K562 (cell line): Measurements from ENCODE around the gene DENND5B. TPM values are rescaled to one million over a fixed set of nuclear protein-coding genes. Genes with fewer than 3 reads are reported as not detected.
A peak's percentile ranks its signal among the peaks of the same experiment; 100 is the strongest.

Experiments used
- ATAC-seq: fragments of 200-7000 bp; cut with Tn5 transposase; 3 replicates; pipeline ENCODE4 v1.9.1; 2020; ENCODE audit warnings: moderate library complexity
- BruUV-seq: library from RNA; stranded (reverse); fragments of 400-500 nt; replicated peaks from 2 replicates; lab custom pipeline; 2021; lab: Mats Ljungman, UMichigan
- CTCF ChIA-PET: fragments of 300-600 bp; formaldehyde crosslinking; extraction: SDS; loops from one replicate; lab custom pipeline; 2021; ENCODE audit warnings: low intra/inter-chr PET ratio; lab: Yijun Ruan, JAX
- POLR2A ChIA-PET: fragments of 300-600, 350-650 bp; sonication (Branson Sonifier 250); formaldehyde crosslinking; extraction: SDS; loops from one replicate; lab custom pipeline; 2021; ENCODE audit warnings: antibody characterized with exemption, inconsistent platforms; lab: Yijun Ruan, JAX
- DNase-seq, 4 experiments: peaks; one replicate each; pipeline versions ENCODE4 v3.0.0 to v3.0.0-alpha.2; 2011 to 2018; ENCODE audit warnings: low spot score in 3 of 4, mixed read lengths in 3 of 4; ENCODE audit errors: extremely low read depth in 1 of 4
- FAIRE-seq: peaks from 2 replicates; lab custom pipeline; 2011; peaks lifted over from hg19 to GRCh38; lab: Jason Lieb, UNC
- H2AFZ ChIP-seq: 2 replicates; pipeline ENCODE4 v1.6.0; 2011; ENCODE audit warnings: low read depth, low read length, control low read depth, inconsistent platforms
- H3K27ac ChIP-seq: fragments of 200-600 bp; 3 replicates; pipeline ENCODE4 v1.8.0; 2011; ENCODE audit warnings: low read depth, mild to moderate bottlenecking, control low read depth, inconsistent platforms, low read length, moderate library complexity, mixed read lengths; ENCODE audit errors: extremely low read depth
- H3K27me3 ChIP-seq, 2 experiments: fragments of 300-600 bp in 1 of 2; 2 replicates in 1 of 2; 3 replicates in 1 of 2; pipeline versions ENCODE4 v1.6.0 to v1.8.0; 2011; ENCODE audit warnings: inconsistent platforms in 2 of 2, low read length in 2 of 2, mild to moderate bottlenecking in 1 of 2, mixed read lengths in 1 of 2, moderate library complexity in 1 of 2; ENCODE audit not compliant: control insufficient read depth in 2 of 2, insufficient read depth in 2 of 2
- H3K36me3 ChIP-seq: fragments of 300-600 bp; 3 replicates; pipeline ENCODE4 v1.8.0; 2011; ENCODE audit warnings: mild to moderate bottlenecking, low read length, inconsistent platforms; ENCODE audit not compliant: control insufficient read depth, insufficient read depth
- H3K4me1 ChIP-seq, 2 experiments: fragments of 200-600 bp in 1 of 2; replicated peaks in 1 of 2; 2 replicates in 1 of 2; 3 replicates in 1 of 2; pipeline versions ENCODE4 v1.5.1 to v1.8.0; 2011; ENCODE audit warnings: inconsistent platforms in 2 of 2, low read length in 2 of 2, mild to moderate bottlenecking in 1 of 2, mixed read lengths in 1 of 2, moderate library complexity in 1 of 2; ENCODE audit not compliant: control insufficient read depth in 2 of 2, insufficient read depth in 2 of 2
- H3K4me2 ChIP-seq: 2 replicates; pipeline ENCODE4 v1.6.1; 2011; ENCODE audit warnings: low read length, control low read depth, inconsistent platforms, mixed read lengths; ENCODE audit not compliant: insufficient read depth
- H3K4me3 ChIP-seq: fragments of 200-600 bp; sonication (generic), shearing (Covaris generic); 2 replicates; pipeline ENCODE4 v1.5.1; 2016; ENCODE audit warnings: control low read depth, inconsistent platforms
- H3K79me2 ChIP-seq: fragments of 200-600 bp; 3 replicates; pipeline ENCODE4 v1.8.0; 2011; ENCODE audit warnings: low read length, inconsistent platforms; ENCODE audit not compliant: control insufficient read depth, insufficient read depth
- H3K9ac ChIP-seq, 2 experiments: 2 replicates each; pipeline versions ENCODE4 v1.6.0 to v1.6.1; 2011; ENCODE audit warnings: low read depth in 2 of 2, low read length in 2 of 2, control low read depth in 1 of 2, inconsistent platforms in 1 of 2, mild to moderate bottlenecking in 1 of 2, mixed read lengths in 1 of 2; ENCODE audit not compliant: insufficient read depth in 1 of 2
- H3K9me1 ChIP-seq: one replicate; pipeline ENCODE4 v1.6.0; 2011; ENCODE audit warnings: inconsistent platforms, mild to moderate bottlenecking, low read length, moderate library complexity; ENCODE audit not compliant: control insufficient read depth, insufficient read depth
- H3K9me3 ChIP-seq: replicated peaks from 2 replicates; pipeline ENCODE4 v1.5.1; 2011; ENCODE audit warnings: low read depth, low read length, inconsistent platforms; ENCODE audit not compliant: control insufficient read depth, insufficient read depth
- H4K20me1 ChIP-seq: replicated peaks from 2 replicates; pipeline ENCODE4 v1.6.1; 2011; ENCODE audit warnings: low read length, inconsistent platforms, mixed read lengths; ENCODE audit not compliant: control insufficient read depth, insufficient read depth
- BRF1 ChIP-seq: IDR thresholded peaks from 3 replicates; pipeline ENCODE4 v1.6.1; 2011; ENCODE audit warnings: borderline replicate concordance, mild to moderate bottlenecking; ENCODE audit not compliant: insufficient read length; ENCODE audit errors: extremely low read depth
- CREB1 ChIP-seq, 2 experiments: sonication (generic) in 1 of 2; formaldehyde crosslinking in 1 of 2; IDR thresholded peaks; 2 replicates each; pipeline versions ENCODE4 v1.6.1 to v1.8.0; 2012 to 2022; ENCODE audit warnings: inconsistent platforms in 1 of 2, mild to moderate bottlenecking in 1 of 2, missing genetic modification reagents in 1 of 2, moderate library complexity in 1 of 2
- FOXA3 ChIP-seq, 2 experiments: fragments of 450-650 bp in 1 of 2; sonication (generic) in 1 of 2; formaldehyde crosslinking; IDR thresholded peaks in 1 of 2; conservative IDR thresholded peaks in 1 of 2; 2 replicates each; pipeline versions ENCODE4 v1.4.0 to v1.8.0; 2020 to 2022; ENCODE audit warnings: mild to moderate bottlenecking in 2 of 2, missing genetic modification reagents in 1 of 2
- FOXP1 ChIP-seq: sonication (generic); formaldehyde crosslinking; IDR thresholded peaks from 2 replicates; pipeline ENCODE4 v1.8.0; 2022; ENCODE audit warnings: mild to moderate bottlenecking, missing genetic modification reagents
- FUS ChIP-seq: fragments of 200-400 bp; formaldehyde crosslinking; optimal IDR thresholded peaks from 2 replicates; pipeline ENCODE3; 2017; ENCODE audit warnings: low read depth, low read length
- GTF2A2 ChIP-seq: IDR thresholded peaks from 2 replicates; pipeline ENCODE4 v1.6.1; 2016; ENCODE audit warnings: mild to moderate bottlenecking, missing genetic modification characterization, missing compliant biosample characterization
- MAFF ChIP-seq: IDR thresholded peaks from 2 replicates; pipeline ENCODE4 v1.6.1; 2012; ENCODE audit warnings: low read length, improper control_type of control experiment
- MCM2 ChIP-seq: fragments of 450-650 bp; IDR thresholded peaks from 2 replicates; pipeline ENCODE4 v1.6.1; 2017; ENCODE audit warnings: low read depth, mild to moderate bottlenecking
- NFE2 ChIP-seq: IDR thresholded peaks from 2 replicates; pipeline ENCODE4 v1.6.1; 2014; ENCODE audit warnings: antibody characterized with exemption, low read depth
- NR2C1 ChIP-seq, 2 experiments: fragments of 450-650 bp; IDR thresholded peaks; 2 replicates each; pipeline ENCODE4 v1.6.1; 2017; ENCODE audit warnings: mild to moderate bottlenecking in 2 of 2, antibody characterized with exemption in 1 of 2, inconsistent platforms in 1 of 2, missing compliant biosample characterization in 1 of 2, missing genetic modification characterization in 1 of 2
- PTTG1 ChIP-seq: fragments of 450-650 bp; IDR thresholded peaks from 2 replicates; pipeline ENCODE4 v1.6.1; 2016; ENCODE audit warnings: low read depth, mild to moderate bottlenecking, missing genetic modification characterization, missing compliant biosample characterization
- TAF15 ChIP-seq: fragments of 200-400 bp; formaldehyde crosslinking; IDR thresholded peaks from 2 replicates; pipeline ENCODE4 v1.6.1; 2017; ENCODE audit warnings: mild to moderate bottlenecking, low read depth, low read length, moderate library complexity
- ZBED1 ChIP-seq: IDR thresholded peaks from 2 replicates; pipeline ENCODE4 v1.6.1; 2014
- ZNF316 ChIP-seq: fragments of 450-650 bp; IDR thresholded peaks from 2 replicates; pipeline ENCODE4 v1.6.1; 2016
- ZNF77 ChIP-seq: fragments of 250-450 bp; sonication (Bioruptor Pico); IDR thresholded peaks from 2 replicates; pipeline ENCODE4 v1.5.0; 2020
- WGBS: fragments of 100-300 bp; shearing (Covaris generic); methylation state at CpG from one replicate; pipeline ENCODE4 v1.1.6; 2016; ENCODE audit warnings: low coverage, mixed read lengths; ENCODE audit not compliant: insufficient coverage; ENCODE audit errors: missing lambda C conversion rate; 5-methylcytosine and 5-hydroxymethylcytosine counted together
- in situ Hi-C: fragments of 300-500 bp; cut with MboI; formaldehyde crosslinking; loops from 4 replicates; pipeline ENCODE4 v1.15.0; 2018; ENCODE audit warnings: inconsistent platforms, mixed read lengths
- intact Hi-C: fragments of 100-400 bp; cut with micrococcal nuclease; formaldehyde crosslinking; loops from 2 replicates; pipeline ENCODE4 v1.14.2; 2022
- polyA plus RNA-seq, 8 experiments: library from polyadenylated mRNA; depleted of rRNA in 4 of 8; stranded (reverse) in 5 of 8; unstranded in 3 of 8; fragments of >200 nt; fragmentation: Nextera tagmentation in 2 of 8; fragmentation: Illumina TruSeq in 1 of 8; extraction: Ambion mirVana in 2 of 8; extraction: Trizol in 1 of 8; gene quantifications; 2 replicates each; pipeline versions ENCODE4 v1.2.1 to v1.2.3, GENCODE V29; 2011 to 2014; ENCODE audit warnings: inconsistent platforms in 1 of 8, missing spikeins in 1 of 8
- total RNA-seq, 7 experiments: library from RNA; depleted of rRNA in 6 of 7; stranded (reverse); fragments of >200 nt in 6 of 7; fragmentation: Illumina TruSeq in 2 of 7; extraction: Trizol in 2 of 7; gene quantifications; 2 replicates each; pipeline versions ENCODE4 v1.2.1 to v1.2.3, GENCODE V29; 2011 to 2021; ENCODE audit warnings: low replicate concordance in 1 of 7
- TF ChIP-seq, protein P1 (sequence below), 3 experiments: fragments of 200-800 bp in 1 of 3; fragments of 250-450 bp in 1 of 3; fragments of 450-650 bp in 1 of 3; sonication (Bioruptor Pico) in 1 of 3; sonication (Bioruptor generic) in 1 of 3; formaldehyde crosslinking in 1 of 3; IDR thresholded peaks; 2 replicates each; pipeline versions ENCODE4 v1.6.1 to v1.8.0; 2016 to 2022; ENCODE audit warnings: mild to moderate bottlenecking in 2 of 3, missing genetic modification characterization in 2 of 3, missing compliant biosample characterization in 1 of 3, moderate library complexity in 1 of 3
- TF ChIP-seq, protein P2 (sequence below): sonication (generic); formaldehyde crosslinking; IDR thresholded peaks from 2 replicates; pipeline ENCODE4 v1.8.0; 2023; ENCODE audit warnings: mild to moderate bottlenecking, missing genetic modification reagents

The DENND5B gene
- total and polyA plus RNA-seq, 9 of the 15 experiments (the other 6 are each of a cell fraction or from before 2014, with no cell fraction given): 0.99 to 6.0 (median 3.6) TPM

DNA sequence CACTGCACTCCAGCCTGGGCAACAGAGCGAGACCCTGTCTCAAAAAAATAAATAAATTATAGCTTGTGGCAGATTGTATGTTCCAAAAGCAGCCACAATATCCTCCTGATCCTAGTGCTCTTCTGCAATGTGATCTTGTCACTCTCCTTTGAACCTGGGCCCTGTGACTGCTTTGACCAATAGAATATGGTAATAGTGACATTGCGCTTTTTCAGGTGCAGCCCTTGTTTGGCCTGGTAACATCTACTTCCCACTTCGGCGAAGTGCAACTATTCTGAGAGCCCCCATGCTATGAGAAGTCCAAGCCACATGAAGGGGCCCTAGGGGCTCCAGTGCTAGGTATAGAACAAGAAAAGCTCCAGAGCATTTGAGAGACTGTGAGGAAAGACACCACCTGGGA, 31.1 kb upstream of the DENND5B start (continued):
- 0 out of 2 replicates have a peak, but pooled peaks have one; percentile 23 for TF ChIP-seq MAFF
- TF ChIP-seq GTF2A2 (tag): no peak
- TF ChIP-seq TAF15: no peak
- TF ChIP-seq NFE2: peak; percentile 67
- TF ChIP-seq ZNF316: peak; percentile 70
- TF ChIP-seq NR2C1 (IDR thresholded peaks at IDR 0.05): 0 out of 2 replicates have a peak, but pooled peaks have one; percentile 18
- TF ChIP-seq NR2C1 (tag; IDR thresholded peaks at IDR 0.05): no peak
- no peak for TF ChIP-seq ZBED1

DNA sequence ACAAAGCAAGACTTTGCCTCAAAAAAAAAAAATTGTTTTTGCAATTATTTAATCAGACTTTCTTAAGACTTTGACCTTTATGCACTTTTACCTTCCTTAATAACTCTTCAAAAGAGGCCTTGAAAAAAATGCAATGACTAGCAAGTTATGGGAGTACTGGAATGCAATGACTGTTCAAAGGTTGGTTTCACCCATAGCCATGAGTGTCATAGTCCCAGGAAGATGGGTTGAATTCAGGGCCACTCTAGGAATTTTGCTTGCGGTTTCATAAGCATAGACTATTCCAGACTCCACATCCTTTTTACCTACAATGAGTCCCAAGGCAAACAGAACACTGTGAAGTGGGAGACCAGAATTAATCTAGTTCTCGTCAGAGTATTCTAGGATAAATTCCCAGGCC, 29.4 kb upstream of the DENND5B start:
- 68% methylated on average over 2 of the region's 2 CpGs for WGBS
- ATAC-seq (no peak), FAIRE-seq (no peak), DNase-seq (no peak)
- CTCF ChIA-PET: no interaction called here
- peaks cover 0 to 12% of the 10 kb centered on the region in 2 experiments; a peak in 3 of 5 replicates for H3K4me1 ChIP-seq
- no peaks in the 10 kb centered on the region for H3K79me2 ChIP-seq
- H3K4me2 ChIP-seq: no peak overlapping the region
- in situ Hi-C loops: no loop called here
- no peaks in the 10 kb centered on the region for H3K27me3 ChIP-seq
- H3K9me1 ChIP-seq: no peaks in the 10 kb centered on the region
- POLR2A ChIA-PET: no interaction called here
- BruUV-seq: no TSS peak
- no peak overlapping the region for H2AFZ ChIP-seq
- no peaks in the 10 kb centered on the region for H3K36me3 ChIP-seq
- H3K4me3 ChIP-seq: no peak overlapping the region
- no peaks in the 10 kb centered on the region for H3K9me3 ChIP-seq
- intact Hi-C loops: no loop called here
- no peak overlapping the region for H3K27ac ChIP-seq
- no peaks in the 10 kb centered on the region for H4K20me1 ChIP-seq
- H3K9ac ChIP-seq: no peak overlapping the region
- TF ChIP-seq, protein P1, sequence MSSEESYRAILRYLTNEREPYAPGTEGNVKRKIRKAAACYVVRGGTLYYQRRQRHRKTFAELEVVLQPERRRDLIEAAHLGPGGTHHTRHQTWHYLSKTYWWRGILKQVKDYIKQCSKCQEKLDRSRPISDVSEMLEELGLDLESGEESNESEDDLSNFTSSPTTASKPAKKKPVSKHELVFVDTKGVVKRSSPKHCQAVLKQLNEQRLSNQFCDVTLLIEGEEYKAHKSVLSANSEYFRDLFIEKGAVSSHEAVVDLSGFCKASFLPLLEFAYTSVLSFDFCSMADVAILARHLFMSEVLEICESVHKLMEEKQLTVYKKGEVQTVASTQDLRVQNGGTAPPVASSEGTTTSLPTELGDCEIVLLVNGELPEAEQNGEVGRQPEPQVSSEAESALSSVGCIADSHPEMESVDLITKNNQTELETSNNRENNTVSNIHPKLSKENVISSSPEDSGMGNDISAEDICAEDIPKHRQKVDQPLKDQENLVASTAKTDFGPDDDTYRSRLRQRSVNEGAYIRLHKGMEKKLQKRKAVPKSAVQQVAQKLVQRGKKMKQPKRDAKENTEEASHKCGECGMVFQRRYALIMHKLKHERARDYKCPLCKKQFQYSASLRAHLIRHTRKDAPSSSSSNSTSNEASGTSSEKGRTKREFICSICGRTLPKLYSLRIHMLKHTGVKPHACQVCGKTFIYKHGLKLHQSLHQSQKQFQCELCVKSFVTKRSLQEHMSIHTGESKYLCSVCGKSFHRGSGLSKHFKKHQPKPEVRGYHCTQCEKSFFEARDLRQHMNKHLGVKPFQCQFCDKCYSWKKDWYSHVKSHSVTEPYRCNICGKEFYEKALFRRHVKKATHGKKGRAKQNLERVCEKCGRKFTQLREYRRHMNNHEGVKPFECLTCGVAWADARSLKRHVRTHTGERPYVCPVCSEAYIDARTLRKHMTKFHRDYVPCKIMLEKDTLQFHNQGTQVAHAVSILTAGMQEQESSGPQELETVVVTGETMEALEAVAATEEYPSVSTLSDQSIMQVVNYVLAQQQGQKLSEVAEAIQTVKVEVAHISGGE (CRISPR knock-in tag; IDR thresholded peaks at IDR 0.05): no peak
- TF ChIP-seq FOXA3 (CRISPR knock-in tag; conservative IDR thresholded peaks at IDR 0.05 in 1 of 2, IDR thresholded peaks at IDR 0.05 in 1 of 2) (no peak), BRF1 (no peak), MCM2 (no peak), CREB1 (IDR thresholded peaks at IDR 0.05) (no peak), CREB1 (CRISPR knock-in tag; IDR thresholded peaks at IDR 0.05) (no peak), FUS (no peak), FOXP1 (no peak), ZNF77 (CRISPR knock-in tag) (no peak), PTTG1 (no peak)
- TF ChIP-seq, protein P2, sequence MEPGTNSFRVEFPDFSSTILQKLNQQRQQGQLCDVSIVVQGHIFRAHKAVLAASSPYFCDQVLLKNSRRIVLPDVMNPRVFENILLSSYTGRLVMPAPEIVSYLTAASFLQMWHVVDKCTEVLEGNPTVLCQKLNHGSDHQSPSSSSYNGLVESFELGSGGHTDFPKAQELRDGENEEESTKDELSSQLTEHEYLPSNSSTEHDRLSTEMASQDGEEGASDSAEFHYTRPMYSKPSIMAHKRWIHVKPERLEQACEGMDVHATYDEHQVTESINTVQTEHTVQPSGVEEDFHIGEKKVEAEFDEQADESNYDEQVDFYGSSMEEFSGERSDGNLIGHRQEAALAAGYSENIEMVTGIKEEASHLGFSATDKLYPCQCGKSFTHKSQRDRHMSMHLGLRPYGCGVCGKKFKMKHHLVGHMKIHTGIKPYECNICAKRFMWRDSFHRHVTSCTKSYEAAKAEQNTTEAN: no peak
